ENCODE results near the gene MMP28.

- no peak for TF ChIP-seq POLR2AphosphoS5 (IDR thresholded peaks at IDR 0.05)
- TF ChIP-seq POLR2A (IDR thresholded peaks at IDR 0.05) = no peak
Measured at GRCh38 chr17:35735036-35735805, 60.2 kb downstream of the MMP28 start.
